ENCODE data around the gene SLC13A1.
"Not testable (repeated sequence)": the region's sequence is repeated elsewhere in the genome, so short reads cannot be mapped to it uniquely, and the experiment has no call there.

Gene SLC13A1, protein sequence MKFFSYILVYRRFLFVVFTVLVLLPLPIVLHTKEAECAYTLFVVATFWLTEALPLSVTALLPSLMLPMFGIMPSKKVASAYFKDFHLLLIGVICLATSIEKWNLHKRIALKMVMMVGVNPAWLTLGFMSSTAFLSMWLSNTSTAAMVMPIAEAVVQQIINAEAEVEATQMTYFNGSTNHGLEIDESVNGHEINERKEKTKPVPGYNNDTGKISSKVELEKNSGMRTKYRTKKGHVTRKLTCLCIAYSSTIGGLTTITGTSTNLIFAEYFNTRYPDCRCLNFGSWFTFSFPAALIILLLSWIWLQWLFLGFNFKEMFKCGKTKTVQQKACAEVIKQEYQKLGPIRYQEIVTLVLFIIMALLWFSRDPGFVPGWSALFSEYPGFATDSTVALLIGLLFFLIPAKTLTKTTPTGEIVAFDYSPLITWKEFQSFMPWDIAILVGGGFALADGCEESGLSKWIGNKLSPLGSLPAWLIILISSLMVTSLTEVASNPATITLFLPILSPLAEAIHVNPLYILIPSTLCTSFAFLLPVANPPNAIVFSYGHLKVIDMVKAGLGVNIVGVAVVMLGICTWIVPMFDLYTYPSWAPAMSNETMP

DNA sequence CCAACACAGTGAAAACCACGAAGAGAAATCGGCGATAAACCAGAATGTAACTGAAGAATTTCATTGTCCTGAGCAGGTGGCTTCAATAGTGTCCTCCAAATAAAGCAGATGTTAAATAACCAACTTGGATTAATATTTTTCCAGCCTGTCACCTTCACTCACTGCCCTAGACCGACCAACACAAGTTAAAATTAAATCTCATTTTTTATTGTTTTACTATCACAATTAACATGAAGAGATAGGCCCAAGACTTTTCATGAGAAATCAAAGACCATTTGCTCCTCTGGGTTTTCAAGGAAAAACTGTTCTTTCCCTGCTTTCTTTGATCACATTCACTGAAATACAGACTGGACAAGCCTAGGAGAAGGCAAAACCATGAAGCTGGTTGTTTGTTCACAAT lies at the start of gene SLC13A1:
Gene SLC13A1, minus strand, starts transcription at position 87 of the 400 bp plus-strand sequence. Its CDS starts 23 bp downstream, at position 64.
- no peak for DNase-seq

DNA sequence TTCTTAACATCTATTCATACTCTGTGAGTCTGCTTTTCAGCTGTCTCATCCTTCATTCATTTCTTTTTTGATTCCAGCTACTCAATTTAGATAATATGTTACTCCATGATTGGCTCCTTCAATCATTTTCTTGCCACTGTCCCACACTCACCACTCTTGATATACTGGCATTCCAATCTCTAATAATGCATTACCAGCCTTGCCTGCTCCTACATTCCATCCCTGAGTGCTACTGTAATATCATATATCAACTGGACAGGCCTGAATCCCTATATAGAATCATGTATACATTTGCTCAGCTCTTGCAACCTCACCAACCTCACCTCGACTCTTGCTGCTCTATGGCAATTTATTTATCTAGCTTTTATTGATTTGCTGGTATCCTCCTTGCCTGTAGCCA lies 45.0 kb upstream of the SLC13A1 start:
- no peak for DNase-seq

DNA sequence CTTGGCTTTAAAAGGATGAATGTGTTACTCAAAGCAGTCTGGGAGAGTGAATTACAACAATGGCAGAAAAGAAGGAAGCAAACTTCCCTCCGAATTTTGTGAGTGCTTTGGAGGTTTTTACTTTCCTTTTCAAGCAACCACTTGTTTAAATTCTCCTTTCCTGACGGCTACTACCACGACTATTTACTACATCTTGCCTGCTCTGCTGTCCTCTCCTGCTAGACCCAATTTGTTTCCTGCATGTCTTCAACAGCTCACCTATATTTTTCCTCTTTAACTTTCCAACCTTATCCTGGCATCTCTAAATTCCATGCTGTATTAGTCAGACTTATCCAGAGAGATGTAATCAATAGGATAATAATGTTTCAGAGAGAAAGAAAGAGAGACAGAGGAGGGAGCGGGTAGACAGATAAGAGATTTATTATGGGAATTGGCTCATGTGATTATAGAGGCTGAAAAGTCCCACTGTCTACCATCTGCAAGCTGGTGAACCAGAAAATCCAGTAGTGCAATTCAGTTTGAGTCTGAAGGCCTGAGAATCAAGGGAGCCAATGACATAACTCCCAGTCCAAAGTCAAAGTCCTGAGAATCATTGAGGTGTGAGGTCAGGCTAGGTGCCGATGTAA lies 42.8 kb upstream of the SLC13A1 start:
- no peak for DNase-seq

DNA sequence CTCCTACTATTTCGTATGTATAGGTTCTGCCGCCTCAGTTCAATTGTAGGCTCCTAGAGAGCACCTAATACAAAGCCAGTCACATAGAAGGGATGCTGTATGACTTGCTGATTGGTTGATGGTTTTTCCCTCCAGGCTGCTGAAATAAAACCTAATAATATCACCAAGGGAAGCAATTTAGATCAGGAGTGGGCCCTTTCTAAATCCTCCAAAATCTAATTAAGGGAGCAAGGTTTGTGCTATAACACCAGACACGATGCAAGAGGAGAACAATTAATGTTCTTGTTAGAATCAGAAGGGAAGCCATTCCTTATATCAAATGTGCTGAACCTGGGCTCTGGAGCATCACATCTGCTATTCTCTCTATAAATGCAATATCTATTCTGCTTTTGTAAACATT lies 42.0 kb upstream of the SLC13A1 start:
- DNase-seq: no peak

DNA sequence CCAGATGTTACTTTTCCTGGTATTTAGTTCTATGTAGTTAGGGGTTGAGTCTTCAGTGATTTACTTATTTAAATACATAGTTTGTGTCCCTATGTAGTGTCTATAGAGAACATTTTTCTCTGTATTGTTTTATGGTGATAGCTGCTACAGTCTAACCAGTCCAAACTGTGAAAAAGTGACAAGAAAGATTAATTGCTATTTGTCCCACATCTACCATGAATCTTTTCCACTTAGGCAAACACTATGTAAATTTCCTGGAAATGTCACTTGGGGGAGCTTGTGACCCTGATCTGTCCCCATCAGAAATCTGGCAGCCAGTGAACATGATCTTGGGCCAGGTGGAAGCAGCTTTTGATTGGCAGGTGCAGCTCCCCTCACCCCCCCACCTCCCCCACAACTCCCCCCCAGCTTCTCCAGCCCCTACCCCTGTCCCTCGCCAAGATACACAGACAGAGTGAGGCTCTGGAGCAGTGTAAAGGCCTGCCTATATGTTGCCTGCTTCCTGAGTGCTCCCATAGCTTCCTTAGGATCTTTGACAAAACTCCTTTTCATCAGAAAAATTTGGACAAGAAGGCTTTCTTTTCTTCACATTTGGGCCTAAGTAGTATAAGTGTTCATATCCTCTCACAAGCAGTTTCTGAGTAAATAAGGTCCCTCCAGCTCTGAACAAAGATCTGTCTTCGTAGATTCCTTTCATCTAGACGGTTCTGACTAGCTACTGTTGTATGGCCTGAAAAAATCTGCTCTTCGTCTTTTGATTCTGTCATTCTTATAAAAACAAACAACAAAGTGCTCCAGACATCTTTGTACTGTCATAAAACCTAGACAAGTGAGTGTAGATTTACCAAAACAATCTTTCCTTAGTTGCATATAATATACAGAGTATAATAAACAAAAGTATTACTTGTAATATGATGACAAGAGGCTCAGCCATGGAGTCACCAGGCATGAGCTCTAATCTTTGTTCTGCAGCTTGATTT lies 31.5 kb upstream of the SLC13A1 start:
- no peak for DNase-seq

DNA sequence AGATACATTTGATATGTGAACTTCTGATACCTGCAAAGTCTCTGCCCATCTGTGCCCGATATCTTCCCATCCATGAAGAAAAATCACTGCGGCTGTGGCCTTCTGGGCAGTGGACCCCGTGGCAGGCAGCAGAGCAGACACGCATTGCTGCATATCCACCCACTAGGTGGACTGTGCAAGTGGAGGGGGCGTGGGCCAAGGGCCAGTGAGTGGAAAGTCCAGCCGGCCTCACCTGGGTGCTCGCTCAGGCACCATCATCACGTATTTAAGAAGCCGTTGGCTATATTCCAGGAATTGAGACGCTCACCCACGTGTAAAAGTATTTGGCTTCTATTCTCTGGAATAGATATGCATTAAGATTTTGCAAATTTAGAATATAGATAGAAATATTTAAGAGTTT lies 30.8 kb upstream of the SLC13A1 start:
- DNase-seq: no peak

DNA sequence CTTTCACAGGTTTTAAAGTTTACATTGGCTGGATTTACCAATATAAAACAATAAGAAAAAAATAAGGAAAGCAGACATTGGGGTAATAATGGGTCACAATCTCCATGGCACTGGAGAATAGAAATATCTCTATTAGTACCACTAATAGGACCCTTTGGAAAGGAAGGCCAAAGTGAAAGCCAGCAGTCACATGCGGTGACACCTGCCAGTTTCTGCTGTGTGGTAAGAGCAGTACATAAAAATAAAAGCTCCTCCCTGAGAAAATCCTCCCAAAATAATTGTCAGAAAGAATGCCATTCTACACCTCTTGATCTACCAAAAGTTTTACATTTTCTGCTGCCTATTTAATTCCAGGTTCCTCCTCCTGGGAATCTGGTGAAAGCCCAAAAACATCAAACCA lies 30.4 kb upstream of the SLC13A1 start:
- no peak for DNase-seq

DNA sequence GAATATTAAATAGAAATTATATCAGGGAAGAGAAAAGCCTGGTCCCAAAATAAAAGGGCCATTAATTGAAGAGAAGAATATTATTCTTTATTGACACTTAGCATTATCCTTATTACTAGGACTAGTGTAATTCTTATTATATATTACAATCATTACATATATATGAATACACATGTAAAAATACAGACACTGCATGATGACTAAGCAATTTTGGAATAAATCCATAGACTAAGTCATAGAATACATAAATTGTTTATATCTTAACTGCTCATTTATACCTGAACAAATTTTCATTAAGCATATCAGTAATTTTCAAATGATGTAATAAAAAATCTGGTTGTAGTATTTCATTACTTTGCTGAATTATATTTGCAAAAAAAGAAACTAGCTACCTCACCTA lies 29.7 kb upstream of the SLC13A1 start:
- DNase-seq: no peak

DNA sequence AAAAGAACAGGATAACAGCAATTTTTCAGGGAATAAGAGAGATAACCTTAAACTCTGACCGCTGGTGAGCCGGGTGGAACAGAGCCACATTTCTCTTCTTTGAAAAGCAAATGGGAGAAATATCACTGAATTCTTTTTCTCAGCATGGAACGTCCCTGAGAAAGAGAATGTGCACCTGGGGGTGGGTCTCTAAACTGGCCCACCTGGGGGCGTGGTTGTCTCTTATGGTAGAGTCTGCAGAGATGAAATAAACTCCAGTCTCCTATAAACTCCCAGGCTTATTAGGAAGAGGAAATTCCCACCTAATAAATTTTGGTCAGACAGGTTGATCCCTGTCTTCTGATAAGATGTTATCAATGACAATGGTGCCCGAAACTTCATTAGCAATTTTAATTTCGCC lies 27.9 kb upstream of the SLC13A1 start:
- DNase-seq: not testable (repeated sequence)

DNA sequence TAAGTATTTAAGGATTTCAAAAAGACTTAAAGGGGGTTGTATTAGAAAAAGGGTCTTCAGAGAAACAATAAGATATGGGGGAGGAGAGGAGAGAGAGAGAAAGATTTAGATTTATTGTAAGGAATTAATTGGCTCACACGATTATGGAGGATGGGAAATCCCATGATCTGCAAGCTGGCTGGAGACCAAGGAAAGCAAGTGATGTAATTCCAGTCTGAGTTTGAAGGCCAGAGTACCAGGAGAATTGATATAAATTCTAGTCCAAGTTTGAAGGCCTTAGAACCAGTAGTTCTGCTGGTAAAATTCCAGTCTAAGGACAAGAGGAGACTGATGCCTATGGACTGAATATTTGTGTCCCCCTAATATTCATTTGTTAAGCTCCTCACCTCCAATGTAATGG lies 20.6 kb upstream of the SLC13A1 start:
- no peak for DNase-seq

DNA sequence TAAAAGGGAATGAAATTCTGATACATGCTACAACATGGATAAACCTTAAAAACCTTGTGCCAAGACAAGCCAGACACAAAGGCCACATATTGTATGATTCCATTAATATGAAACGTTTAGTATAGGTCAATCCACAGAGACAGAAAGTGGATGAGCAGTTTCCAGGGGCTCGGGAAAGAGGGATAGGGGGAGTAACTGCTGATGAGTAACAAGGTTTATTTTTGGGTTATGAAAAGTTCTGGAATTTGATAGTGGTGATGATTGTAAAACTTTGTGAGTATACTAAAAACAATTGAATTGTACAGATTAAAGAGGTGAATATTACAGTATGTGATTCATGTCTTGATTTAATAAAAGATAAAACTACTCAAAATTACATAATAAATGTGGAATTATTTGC lies 19.1 kb upstream of the SLC13A1 start:
- DNase-seq: no peak

DNA sequence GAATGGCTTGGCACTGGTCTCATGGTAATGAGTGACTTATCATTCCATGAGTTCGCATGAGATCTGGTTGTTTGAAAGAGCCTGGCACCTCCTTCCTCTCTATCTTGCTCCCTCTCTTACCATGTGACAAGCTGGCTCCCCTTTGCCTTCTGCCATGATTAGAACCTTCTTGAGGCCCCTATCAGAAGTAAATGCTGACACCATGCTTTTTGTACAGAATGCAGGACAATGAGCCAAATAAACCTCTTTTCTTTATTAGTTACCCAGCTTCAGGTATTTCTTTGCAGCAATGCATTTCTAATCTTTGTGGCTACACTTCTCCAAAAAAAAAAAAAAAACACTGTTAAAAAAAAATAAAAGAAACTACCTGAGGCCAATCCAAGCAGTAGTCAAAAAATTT lies 17.1 kb upstream of the SLC13A1 start:
- no peak for DNase-seq

DNA sequence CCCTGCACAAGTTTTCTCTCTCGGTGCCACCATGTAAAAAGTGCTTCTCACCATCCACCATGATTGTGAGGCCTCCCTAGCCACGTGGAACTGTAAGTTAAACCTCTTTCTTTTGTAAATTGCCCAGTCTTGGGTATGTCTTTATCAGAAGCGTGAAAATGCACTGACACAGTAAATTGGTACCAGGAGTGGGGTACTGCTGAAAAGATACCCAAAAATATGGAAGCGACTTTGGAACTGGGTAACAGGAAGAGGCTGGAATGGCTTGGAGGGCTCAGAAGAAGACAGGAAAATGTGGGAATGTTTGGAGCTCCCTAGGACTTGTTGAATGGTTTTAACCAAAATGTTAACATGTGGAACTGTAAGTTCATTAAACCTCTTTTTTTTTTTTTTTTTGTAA lies 15.6 kb upstream of the SLC13A1 start:
- DNase-seq: no peak

DNA sequence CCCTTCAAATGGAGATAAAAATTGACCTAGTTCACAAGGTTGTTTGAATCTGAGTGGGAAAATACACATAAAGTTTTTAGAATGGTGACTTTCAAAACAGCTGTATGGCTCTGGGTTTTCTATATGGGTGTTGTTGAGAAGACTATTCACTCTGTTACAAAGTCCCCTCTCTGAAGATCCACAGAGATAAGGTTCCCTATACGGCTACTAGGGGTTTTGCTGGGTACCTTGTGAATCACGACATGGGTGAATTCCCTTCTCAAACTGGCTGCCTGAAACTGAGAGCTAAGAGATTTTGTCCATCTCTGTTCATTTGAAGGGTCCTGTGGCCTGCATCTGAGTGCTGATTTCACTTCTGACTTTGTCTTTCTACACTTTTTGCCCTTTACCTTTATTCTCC lies 11.8 kb upstream of the SLC13A1 start:
- no peak for DNase-seq

DNA sequence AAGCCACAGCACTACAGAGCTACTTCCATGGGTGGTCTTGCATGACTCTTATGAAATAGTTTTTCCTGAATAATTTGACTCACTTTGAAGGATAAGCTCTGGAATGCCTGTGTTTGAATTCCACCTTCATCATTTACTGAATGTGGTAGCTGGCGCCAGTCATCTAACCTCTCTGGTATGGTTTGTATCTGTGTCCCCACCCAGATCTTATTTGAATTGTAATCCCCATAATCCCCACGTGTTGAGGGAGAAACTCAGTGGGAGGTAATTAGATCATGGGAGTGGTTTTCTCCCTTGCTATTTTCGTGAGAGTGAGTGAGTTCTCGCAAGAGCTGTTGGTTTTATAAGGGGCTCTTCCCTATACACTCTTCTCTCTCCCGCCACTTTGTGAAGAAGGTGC lies 11.2 kb upstream of the SLC13A1 start:
- DNase-seq: no peak

DNA sequence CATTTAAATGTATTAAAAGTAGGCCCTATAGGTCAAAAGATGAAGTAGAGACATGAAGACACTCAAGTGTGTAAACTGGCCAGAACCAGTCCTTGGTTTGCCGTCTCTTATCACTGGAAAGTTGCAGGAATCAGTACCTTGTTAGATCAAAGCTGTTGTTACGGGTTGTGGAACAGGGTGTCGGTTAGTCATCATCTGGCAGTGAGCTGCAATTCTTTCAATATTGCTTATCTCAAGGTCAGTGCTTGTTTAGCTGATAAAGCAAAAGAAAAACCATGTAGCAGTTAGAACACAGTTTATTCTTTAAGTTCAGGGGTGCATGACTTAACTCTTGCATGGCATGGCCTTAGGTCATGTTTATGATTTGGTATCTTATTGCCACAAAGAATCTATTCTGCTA lies 10.0 kb upstream of the SLC13A1 start:
- DNase-seq: no peak

DNA sequence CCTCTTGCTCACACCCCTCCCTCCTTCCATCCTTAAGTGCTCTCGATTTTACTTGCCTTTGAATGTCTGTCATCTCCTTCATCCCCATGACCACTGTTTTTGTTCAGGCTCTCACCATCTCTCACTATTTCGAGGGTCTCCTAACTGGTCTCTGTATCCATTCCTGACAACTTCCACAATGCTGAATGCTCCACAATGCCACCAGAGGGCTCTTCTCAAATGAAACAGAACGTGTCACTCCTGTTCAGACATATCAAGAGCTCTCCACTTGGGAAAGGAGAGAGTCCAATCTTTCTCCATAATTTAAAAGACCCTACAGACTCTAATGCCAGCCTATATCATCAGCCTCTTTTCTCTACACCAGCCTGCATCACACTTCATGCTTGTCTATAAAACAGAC lies 9.0 kb upstream of the SLC13A1 start:
- DNase-seq: no peak

DNA sequence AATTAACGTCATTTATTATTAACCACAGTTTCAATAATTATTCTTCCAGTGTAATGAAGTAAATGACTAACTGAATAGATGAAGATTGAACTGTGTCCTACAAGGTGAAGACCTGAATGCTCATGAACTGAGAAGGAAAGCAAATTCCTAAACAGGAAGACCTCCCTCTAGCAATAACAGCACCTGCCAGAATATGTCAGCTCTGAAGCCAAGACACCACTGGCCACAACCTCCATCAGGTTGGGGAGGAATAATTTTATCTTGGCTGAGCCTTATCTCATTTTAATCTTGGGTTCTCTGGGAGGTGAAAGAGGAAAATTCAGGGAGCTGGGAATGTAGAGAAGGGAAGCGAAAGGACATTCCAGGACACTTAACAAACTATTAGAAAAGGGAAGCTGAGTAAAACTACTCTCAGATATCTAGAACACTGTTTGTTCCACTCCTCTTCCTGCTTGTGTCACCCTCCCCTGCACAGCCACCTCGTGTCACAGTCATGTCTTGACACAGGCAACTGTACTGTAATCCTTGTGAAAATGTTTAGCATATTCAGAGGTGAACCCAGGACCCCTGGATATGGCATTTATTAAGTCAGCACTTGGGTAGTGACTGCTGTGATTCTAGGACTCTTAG lies 4.6 kb upstream of the SLC13A1 start:
- no peak for DNase-seq

DNA sequence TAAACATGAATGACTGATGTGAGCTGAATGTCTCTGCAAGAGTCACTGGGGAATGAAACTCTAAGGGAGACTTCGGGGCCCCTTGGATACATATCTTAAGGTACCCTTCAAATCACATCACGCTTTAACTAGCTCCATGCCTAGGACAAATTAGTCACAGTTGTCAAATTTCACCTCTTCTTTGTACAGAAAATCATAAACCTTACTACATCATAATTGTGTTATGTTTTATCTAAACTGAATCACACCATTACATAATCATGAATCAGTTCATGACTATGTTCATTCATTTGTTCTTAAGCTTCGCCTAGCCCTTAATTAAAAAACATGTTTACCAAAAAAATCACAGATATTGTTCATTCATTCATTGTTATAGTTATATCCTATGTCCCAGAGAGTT lies 2.1 kb upstream of the SLC13A1 start:
- no peak for DNase-seq

DNA sequence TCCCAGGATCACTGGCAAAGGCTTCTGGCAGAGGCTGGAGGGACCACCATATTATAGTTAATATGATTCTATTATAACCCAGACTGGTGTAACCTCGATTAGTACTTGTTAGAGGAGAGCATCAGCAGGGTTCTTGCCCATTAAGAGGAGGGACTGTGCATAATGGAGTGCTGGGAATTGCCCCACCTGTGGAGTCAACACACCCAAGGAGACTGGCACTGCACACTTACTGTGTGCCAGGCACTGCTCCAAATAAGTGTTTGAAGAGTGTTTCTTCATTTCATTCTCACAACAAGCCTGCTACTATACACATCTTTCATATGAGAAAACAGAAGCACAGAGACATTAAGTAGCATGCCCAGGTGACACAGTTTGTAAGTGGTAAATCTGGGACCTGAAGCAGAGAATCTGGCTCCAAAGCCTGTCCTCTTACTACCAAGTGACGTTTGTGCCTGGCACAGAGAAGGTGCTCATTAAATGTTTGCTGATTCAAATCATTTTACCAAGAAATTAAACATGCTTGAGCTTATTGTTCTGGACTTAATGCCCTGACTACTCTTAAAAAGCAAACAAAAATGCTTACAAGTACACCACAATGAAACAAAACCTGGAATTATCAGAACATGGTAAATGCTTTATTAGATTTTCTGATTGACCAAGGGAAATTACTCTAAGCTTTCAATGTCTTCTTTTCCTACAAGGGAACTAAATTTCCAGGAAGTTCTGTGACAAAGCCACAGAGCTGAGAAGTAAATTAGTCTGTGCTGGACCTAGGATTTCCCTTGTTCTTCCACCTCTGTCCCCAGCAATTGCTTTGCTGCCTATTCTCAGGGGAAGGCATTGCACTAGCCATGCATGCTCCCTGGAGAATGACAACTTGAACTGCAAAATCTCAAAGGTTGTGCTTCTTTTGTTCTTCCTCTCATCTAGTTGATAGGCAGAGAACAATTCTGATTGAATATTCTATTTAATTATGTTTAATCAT lies 809 bp downstream of the SLC13A1 start:
- DNase-seq: no peak

DNA sequence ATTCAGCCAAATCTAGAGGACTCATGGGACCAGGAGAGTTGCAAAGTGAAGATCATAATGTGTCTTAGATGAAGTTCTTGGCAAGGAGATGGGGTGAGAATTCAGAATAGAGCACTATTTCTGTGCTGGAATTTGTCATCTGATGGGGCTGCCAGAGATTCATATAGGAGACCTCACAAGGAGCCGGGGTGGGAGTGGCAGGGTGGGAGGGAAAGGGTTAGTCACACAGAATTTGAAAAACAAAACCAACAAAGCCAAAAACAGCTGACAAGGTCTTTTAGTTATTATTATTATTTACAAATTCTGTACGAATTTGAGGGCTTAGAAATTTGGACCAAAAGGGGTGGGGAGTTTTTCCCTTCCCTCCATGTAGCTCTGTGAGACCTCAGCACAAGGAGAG lies 1.7 kb downstream of the SLC13A1 start:
- no peak for DNase-seq
